ENCODE data around the gene HOTAIR.
A peak's percentile ranks its signal among the peaks of the same experiment; 100 is the strongest.

HOTAIR gene

DNA sequence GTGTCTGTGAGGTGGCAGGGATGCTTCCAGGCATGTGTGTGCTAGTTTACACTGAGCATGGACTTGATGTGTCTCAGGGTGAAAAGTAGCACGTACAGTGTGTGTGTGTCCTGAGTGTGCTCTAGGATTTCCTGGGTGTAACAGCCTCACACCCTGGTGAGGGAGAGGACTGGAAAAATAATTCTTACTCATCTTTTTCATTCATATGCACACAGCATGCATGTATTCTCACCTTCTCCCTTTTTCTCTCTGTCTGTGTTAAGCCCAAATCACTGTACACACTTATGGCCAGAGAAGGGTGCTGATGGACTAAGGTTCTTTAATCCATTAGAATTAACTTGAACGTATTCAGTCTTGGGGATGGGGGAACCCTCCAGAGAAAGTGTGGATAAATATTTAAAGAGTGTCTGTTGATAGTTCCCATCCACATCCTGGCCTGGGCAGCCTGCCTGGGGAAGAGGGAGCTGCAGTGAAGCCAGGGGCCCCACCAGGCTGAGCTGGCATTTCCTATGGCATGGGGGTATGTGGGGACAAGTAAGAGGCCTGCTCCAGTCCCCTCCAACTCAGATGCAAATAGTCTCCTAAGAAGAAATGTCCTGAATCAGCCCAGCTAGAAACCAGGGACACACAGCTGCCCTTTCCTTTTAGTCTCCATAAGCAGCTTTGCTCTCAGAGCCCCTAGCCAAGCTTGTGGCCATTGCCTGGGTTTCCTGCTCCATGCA is 32.9 kb upstream of the HOTAIR start:
- Mint-ChIP-seq H3K4me1 (peaks cover 40% of the 10 kb centered on the region), H3K27me3 (peaks cover 100% of the 10 kb centered on the region), H3K27ac (ENCODE audit: low read depth) (no peak overlapping the region), H3K4me3 (peak overlapping the region; percentile 68), H3K9me3 (no peaks in the 10 kb centered on the region), H3K36me3 (ENCODE audit: insufficient read depth) (peaks cover 20% of the 10 kb centered on the region)
- no peak for DNase-seq (ENCODE audit: low spot score in 2 of 2)
- no peak for ATAC-seq (replicated peaks; ENCODE audit: extremely low read depth, poor library complexity, severe bottlenecking)

DNA sequence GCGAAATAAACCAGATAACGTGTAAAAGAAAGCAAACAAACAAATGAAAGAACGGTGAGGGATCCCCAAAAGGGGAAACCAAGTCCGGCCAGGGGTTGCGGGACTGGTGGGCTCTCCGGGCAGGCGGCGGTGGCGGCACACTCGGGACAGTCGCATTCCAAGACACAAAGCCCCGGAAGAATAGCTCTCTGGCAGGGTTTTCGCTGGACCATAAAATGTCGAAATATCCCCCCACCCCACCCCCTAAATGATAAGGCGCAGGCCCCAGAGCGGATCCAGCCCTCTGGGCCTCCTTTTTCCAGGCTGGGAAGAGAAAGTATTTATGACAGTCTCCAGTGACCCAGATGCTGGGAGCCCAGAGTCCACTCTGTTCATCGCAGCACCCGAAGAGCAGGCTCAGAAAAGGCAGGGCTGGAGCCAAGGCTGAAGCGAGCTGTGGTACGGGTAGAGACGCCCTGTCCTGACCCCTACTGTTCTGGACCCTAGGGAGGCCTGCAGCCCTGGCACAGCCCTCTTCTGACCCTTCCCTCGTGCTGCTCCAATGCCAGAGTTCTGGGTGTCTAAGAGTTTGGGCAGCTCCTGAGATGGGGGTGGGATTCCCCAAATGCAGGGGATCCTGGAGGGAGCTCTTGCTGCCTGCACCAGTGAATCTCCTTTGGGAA is 31.9 kb upstream of the HOTAIR start:
- Mint-ChIP-seq H3K27me3 (peaks cover 100% of the 10 kb centered on the region), H3K36me3 (ENCODE audit: insufficient read depth) (peaks cover 20% of the 10 kb centered on the region), H3K27ac (ENCODE audit: low read depth) (peak overlapping the region; percentile 32), H3K9me3 (no peaks in the 10 kb centered on the region), H3K4me1 (peaks cover 42% of the 10 kb centered on the region), H3K4me3 (peak overlapping the region; percentile 77)
- ATAC-seq (replicated peaks; ENCODE audit: extremely low read depth, poor library complexity, severe bottlenecking) (no peak), DNase-seq (ENCODE audit: low spot score in 2 of 2) (no peak)

DNA sequence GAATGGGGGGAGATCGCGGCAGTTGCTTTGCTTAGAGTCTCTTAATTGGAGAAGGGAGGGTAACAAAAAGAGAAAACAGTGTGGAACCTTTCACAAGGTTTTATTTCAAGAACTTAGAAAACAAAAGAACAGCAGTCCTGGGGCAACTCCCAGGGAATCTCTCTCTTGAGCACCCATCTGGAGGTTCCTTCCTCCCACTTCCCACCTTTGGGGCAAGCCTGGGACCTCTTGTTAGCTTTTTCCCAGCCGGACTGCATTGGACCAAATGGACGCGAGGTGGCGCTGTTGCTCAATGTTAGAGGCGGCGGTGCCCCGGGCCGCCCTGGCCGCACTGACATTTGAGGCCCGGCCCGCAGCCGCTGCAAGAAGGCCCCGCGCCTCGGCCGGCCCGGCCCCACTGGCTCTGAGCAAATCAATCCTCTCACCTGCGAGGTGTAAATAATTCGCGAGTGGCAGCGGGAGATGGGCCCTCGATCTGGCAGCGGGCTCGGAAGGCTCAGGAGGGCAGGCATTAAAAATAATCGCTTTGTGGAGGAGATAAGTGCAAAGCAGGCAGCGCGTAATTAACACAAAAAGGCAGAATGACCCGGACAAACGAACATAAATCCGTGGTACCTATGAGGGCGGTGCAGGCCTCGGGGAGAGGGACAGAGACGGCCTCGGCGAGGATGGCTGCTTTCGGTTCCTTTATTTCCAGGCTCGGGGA is 31.3 kb upstream of the HOTAIR start:
- H3K27ac Mint-ChIP-seq (ENCODE audit: low read depth) = peak overlapping the region; percentile 32
- peaks cover 35% of the 10 kb centered on the region for H3K4me1 Mint-ChIP-seq
- H3K27me3 Mint-ChIP-seq = peaks cover 100% of the 10 kb centered on the region
- no peaks in the 10 kb centered on the region for H3K9me3 Mint-ChIP-seq
- peak overlapping the region; percentile 77 for H3K4me3 Mint-ChIP-seq
- peak; percentile 76 to 92 for DNase-seq (ENCODE audit: low spot score in 2 of 2)
- peak; percentile 70 for ATAC-seq (replicated peaks; ENCODE audit: extremely low read depth, poor library complexity, severe bottlenecking)
- H3K36me3 Mint-ChIP-seq (ENCODE audit: insufficient read depth) = peaks cover 25% of the 10 kb centered on the region

DNA sequence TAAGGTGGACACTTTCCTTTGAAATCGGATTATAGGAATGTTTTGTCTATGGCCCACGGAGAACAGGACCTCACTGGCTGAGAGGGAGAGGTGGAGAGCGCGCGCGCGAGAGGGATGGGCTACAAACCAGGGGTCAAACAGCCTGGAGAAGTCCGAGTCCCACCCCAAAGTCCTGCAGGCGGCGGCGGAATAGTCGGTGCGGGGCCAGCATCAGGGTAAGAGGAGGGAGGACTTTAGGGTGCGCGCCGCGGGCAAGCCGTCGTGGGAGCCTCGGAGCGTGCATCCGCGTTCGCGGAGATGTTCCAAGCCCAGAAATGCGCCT is 30.7 kb upstream of the HOTAIR start:
- Mint-ChIP-seq H3K4me1 (peaks cover 32% of the 10 kb centered on the region), H3K27ac (ENCODE audit: low read depth) (no peak overlapping the region), H3K27me3 (peaks cover 100% of the 10 kb centered on the region), H3K36me3 (ENCODE audit: insufficient read depth) (peaks cover 25% of the 10 kb centered on the region), H3K9me3 (no peaks in the 10 kb centered on the region), H3K4me3 (no peak overlapping the region)
- DNase-seq (ENCODE audit: low spot score in 2 of 2) (no peak), ATAC-seq (replicated peaks; ENCODE audit: extremely low read depth, poor library complexity, severe bottlenecking) (no peak)

DNA sequence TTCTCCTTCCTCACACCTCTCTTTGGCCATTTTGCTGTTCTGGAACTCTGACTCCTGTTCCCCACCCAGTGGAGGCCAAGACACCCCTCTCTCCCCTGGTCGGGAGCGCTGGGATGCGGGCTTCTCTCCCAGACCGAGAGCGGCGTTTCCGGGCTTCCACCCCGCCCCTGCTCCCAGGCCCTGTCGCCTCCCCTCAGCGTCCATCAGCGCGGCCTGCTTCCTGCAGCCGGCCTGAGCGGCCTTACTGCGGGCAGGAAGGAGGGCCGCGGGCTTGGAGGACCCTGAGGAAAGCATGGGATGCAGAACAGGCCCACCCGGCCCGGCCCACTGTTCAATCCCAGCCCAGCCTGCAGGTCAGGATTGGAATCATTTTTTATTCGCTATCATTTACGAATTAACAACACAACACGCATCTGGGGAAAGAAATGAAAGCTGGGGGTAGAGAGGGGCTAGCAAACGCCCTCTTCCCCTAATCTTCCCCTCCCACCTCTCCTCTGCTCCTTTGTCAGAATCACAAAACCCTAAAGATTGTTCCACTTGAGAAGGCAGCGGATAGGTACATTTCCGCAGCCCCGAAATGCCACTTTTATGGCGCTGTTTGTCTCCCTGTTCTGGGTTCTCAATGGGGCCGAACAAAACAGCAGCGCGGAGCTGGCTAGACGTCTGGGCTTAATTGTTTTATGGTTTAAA is 30.2 kb upstream of the HOTAIR start:
- Mint-ChIP-seq H3K27ac (ENCODE audit: low read depth) (no peak overlapping the region), H3K9me3 (no peaks in the 10 kb centered on the region), H3K36me3 (ENCODE audit: insufficient read depth) (peaks cover 25% of the 10 kb centered on the region), H3K27me3 (peaks cover 100% of the 10 kb centered on the region), H3K4me3 (no peak overlapping the region), H3K4me1 (peaks cover 32% of the 10 kb centered on the region)
- no peak for DNase-seq (ENCODE audit: low spot score in 2 of 2)
- no peak for ATAC-seq (replicated peaks; ENCODE audit: extremely low read depth, poor library complexity, severe bottlenecking)

DNA sequence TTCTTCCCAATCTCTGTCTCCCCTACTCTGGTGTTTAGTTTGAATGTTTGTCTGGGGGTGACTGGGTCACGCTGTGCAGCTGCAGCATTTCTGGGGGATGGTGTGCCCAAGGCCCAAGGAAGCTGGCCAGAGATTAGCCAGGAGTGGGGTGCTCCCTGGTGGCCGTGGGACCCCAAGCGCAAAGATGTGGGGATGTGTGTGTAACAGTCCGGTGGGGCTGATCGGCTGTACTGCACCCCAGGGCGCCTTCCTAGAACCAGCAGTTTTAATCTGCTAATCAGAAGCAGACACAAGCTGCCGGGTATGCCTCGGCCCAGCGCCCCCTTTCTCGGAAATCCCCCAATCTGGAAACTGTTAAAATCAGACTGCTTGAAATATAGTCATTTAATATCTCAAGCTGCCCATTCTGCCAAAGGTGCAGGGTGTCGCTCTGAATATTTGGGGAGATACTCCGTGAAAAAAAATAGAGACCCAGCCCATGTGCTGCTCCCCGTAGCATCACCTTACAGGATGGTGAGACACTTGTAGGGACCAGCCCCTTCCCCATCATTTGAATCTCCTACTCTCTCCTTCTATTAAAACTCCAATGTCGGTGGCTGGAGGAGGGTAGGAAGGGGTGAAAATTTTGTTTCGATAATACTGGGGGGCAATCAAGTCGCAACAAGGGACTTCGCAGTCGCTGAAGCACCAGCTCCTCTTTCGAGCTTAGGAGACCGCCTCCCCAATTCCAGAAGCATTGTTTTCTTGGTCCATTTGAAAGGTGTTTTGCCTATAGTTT is 29.5 kb upstream of the HOTAIR start:
- Mint-ChIP-seq H3K27ac (ENCODE audit: low read depth) (no peak overlapping the region), H3K36me3 (ENCODE audit: insufficient read depth) (peaks cover 27% of the 10 kb centered on the region), H3K4me3 (no peak overlapping the region), H3K9me3 (no peaks in the 10 kb centered on the region), H3K27me3 (peaks cover 100% of the 10 kb centered on the region), H3K4me1 (peaks cover 30% of the 10 kb centered on the region)
- DNase-seq (ENCODE audit: low spot score in 2 of 2) (no peak), ATAC-seq (replicated peaks; ENCODE audit: extremely low read depth, poor library complexity, severe bottlenecking) (no peak)

DNA sequence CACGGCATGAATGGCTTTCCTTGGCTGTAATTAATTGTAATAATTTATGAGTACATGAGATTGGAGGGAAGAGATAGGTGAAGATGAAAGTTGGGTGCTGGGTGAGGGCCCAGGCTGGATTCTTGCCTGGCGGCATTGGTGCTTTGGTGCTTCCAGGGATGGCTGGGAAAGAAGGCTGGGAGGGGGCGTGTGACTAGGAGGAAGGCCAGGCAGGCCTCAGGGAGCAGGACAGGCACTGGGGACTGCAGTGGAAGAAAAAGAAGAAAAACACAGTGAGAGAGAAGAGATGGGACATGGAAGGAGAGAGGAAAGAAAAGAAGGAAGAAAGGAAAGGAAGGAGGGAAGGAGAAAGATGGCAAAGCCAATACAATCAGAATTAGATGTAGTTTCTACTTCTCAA is 28.9 kb upstream of the HOTAIR start:
- Mint-ChIP-seq H3K4me1 (peaks cover 24% of the 10 kb centered on the region), H3K27ac (ENCODE audit: low read depth) (no peak overlapping the region), H3K27me3 (peaks cover 100% of the 10 kb centered on the region), H3K9me3 (no peaks in the 10 kb centered on the region), H3K36me3 (ENCODE audit: insufficient read depth) (peaks cover 23% of the 10 kb centered on the region), H3K4me3 (no peak overlapping the region)
- DNase-seq (ENCODE audit: low spot score in 2 of 2) (no peak), ATAC-seq (replicated peaks; ENCODE audit: extremely low read depth, poor library complexity, severe bottlenecking) (no peak)

DNA sequence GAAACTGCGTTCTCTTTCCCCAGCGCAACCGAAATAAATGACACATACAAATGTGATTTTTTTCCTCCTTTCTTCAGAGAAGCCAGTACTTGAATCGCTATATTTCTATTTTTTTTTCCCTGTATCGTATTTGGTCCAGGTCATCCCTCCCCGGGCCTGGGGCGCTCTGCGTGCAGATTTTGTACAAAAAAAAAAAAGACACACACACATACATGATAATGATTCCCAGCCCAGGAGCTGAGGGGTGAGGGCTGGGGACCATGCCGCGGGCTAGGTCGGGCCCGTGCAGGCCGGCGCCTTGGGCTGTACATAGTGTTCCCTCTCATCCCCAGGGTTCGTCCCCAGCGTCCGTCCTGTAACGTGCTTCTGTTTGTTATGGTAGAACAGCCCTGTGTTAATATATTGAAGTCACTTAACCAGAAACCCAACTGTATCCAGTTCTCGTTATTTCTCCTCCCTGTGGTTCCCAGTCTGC is 28.2 kb upstream of the HOTAIR start:
- no peak overlapping the region for H3K4me3 Mint-ChIP-seq

DNA sequence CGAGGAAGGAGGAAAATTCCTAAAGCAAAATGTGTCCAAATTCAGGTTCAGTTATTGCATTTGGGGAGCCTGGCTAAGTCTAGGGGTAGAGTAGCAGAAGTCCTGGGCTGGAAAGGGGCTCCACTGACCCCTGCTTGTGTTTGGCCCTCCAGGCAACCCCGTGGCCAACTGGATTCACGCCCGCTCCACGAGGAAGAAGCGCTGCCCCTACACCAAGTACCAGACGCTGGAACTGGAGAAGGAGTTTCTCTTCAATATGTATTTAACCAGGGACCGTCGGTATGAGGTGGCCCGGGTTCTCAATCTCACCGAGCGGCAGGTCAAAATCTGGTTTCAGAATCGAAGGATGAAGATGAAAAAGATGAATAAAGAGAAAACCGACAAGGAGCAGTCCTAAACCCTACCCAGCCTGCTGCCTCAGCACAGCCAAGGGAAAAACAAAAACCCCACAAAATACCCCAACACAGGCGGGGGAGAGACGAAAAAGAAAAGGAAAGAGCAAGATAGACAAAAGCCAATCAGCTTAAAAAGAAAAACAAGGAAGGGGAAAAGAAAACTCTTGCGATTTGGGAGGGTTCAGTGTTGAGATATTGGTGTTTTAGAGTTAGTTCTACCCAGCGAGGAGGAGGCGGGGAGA is 27.6 kb upstream of the HOTAIR start:
- H3K36me3 Mint-ChIP-seq (ENCODE audit: insufficient read depth) = peaks cover 20% of the 10 kb centered on the region
- DNase-seq (ENCODE audit: low spot score in 2 of 2) (no peak), ATAC-seq (replicated peaks; ENCODE audit: extremely low read depth, poor library complexity, severe bottlenecking) (no peak)
- no peaks in the 10 kb centered on the region for H3K9me3 Mint-ChIP-seq
- no peak overlapping the region for H3K4me3 Mint-ChIP-seq
- H3K4me1 Mint-ChIP-seq = peaks cover 27% of the 10 kb centered on the region
- peaks cover 100% of the 10 kb centered on the region for H3K27me3 Mint-ChIP-seq
- no peak overlapping the region for H3K27ac Mint-ChIP-seq (ENCODE audit: low read depth)

More for the DNA sequence above, 28.2 kb upstream of the HOTAIR start:
- DNase-seq (ENCODE audit: low spot score in 2 of 2) (no peak), ATAC-seq (replicated peaks; ENCODE audit: extremely low read depth, poor library complexity, severe bottlenecking) (no peak)
- Mint-ChIP-seq H3K36me3 (ENCODE audit: insufficient read depth) (peaks cover 20% of the 10 kb centered on the region), H3K27ac (ENCODE audit: low read depth) (no peak overlapping the region), H3K27me3 (peaks cover 100% of the 10 kb centered on the region), H3K9me3 (no peaks in the 10 kb centered on the region), H3K4me1 (peaks cover 23% of the 10 kb centered on the region)

DNA sequence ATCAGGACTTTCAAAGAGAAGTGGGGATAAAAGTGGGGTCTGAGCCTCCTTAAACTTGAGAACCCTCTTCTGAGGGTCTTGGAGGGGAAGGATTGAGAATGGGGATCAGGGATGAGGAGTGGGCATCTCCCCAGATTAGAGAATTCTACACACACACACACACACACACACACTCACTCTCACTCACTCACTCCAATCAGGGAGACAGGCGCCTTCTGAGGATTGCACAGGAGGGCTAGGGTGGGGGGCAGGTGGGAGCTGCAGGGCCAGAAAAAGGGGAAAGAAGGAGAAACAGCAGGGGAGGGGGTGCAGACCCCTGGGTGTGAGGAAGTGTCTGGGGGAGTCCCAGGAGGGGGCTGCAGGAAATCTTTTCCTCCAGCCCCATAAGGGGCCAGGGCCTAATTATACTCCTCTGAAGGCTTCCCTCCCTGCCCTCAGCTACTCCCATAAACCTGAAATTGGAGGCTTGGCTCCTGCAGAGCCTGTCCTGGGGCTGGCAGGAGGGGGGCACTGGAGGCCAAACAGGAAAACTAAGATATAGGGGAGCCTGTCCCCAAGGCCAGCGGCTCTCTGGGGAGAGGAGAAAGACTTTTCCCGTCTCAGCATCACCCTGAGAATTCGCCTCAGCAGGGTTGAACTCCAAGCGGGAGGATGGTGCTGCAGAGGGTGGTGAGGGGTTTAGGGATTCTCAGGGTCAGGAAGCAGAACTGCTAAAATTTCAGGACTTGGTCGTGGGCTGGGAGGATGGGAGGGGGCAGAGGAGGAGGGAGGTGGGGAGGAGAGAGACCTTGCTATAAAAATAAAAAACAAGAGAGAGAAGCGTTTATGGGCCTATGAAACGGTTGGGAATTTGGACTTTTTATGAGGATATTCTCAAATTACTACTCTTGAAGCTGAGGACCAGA is 26.8 kb upstream of the HOTAIR start:
- peaks cover 100% of the 10 kb centered on the region for H3K27me3 Mint-ChIP-seq
- H3K9me3 Mint-ChIP-seq = no peaks in the 10 kb centered on the region
- DNase-seq (ENCODE audit: low spot score in 2 of 2) (no peak), ATAC-seq (replicated peaks; ENCODE audit: extremely low read depth, poor library complexity, severe bottlenecking) (no peak)
- peaks cover 29% of the 10 kb centered on the region for H3K4me1 Mint-ChIP-seq
- H3K4me3 Mint-ChIP-seq = no peak overlapping the region
- no peak overlapping the region for H3K27ac Mint-ChIP-seq (ENCODE audit: low read depth)
- peaks cover 20% of the 10 kb centered on the region for H3K36me3 Mint-ChIP-seq (ENCODE audit: insufficient read depth)
